ENCODE measurements around the gene ERGIC3.

DNA sequence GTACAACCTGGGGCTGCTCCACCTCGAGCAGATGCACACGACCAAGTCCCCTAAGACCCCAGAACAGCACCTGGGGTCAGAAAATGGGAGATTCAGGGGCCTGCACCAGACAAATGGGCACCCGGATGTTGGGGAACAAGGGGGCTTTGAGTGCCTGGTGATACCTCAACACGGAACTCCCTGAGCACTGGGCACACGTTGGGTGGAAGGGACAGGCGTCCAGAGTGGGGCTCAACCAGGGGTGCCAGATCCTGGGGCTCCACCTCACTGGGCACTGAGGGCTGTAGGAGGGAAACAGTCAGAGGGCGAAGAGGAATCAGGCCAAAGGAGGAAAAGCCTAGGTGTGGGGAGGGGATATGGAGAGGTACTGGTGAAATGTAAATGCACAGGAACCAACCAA, 40.3 kb downstream of the ERGIC3 start:
- TF ChIP-seq, protein P1, sequence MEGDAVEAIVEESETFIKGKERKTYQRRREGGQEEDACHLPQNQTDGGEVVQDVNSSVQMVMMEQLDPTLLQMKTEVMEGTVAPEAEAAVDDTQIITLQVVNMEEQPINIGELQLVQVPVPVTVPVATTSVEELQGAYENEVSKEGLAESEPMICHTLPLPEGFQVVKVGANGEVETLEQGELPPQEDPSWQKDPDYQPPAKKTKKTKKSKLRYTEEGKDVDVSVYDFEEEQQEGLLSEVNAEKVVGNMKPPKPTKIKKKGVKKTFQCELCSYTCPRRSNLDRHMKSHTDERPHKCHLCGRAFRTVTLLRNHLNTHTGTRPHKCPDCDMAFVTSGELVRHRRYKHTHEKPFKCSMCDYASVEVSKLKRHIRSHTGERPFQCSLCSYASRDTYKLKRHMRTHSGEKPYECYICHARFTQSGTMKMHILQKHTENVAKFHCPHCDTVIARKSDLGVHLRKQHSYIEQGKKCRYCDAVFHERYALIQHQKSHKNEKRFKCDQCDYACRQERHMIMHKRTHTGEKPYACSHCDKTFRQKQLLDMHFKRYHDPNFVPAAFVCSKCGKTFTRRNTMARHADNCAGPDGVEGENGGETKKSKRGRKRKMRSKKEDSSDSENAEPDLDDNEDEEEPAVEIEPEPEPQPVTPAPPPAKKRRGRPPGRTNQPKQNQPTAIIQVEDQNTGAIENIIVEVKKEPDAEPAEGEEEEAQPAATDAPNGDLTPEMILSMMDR (IDR thresholded peaks at IDR 0.05; ENCODE audit: poor library complexity): no peak
- no peak for TF ChIP-seq EZH2 (IDR thresholded peaks at IDR 0.05; ENCODE audit: borderline replicate concordance)

Measured in hepatocyte (in vitro differentiated cells).